HG03135 (cell line): ENCODE data around the gene HSPG2.
"Not testable (repeated sequence)": the region's sequence is repeated elsewhere in the genome, so short reads cannot be mapped to it uniquely, and the experiment has no call there.

Experiments
- ATAC-seq: cut with Tn5 transposase; IDR thresholded peaks from one replicate; pipeline ENCODE4 v1.9.1; 2021; ENCODE audit warnings: mild to moderate bottlenecking, moderate library complexity; ENCODE audit not compliant: unreplicated experiment

HSPG2 gene

GRCh38 chr1:21956720-21957552, 19.8 kb upstream of the HSPG2 start:
- ATAC-seq = no peak

GRCh38 chr1:21955501-21956281, 18.6 kb upstream of the HSPG2 start:
- no peak for ATAC-seq

GRCh38 chr1:21955058-21955457, 17.9 kb upstream of the HSPG2 start:
- no peak for ATAC-seq

- ATAC-seq = no peak
These were observed 15.8 kb upstream of the HSPG2 start for GRCh38 chr1:21952786-21953520.

- no peak for ATAC-seq
These were observed 14.2 kb upstream of the HSPG2 start for GRCh38 chr1:21951226-21951870.

- no peak for ATAC-seq
These were observed 13.6 kb upstream of the HSPG2 start for GRCh38 chr1:21950734-21951133.

- no peak for ATAC-seq
These were observed 9.9 kb upstream of the HSPG2 start for GRCh38 chr1:21946836-21947587.

- ATAC-seq = no peak
These were observed 7.6 kb upstream of the HSPG2 start for GRCh38 chr1:21944733-21945073.

GRCh38 chr1:21942959-21943640, 6.0 kb upstream of the HSPG2 start:
- ATAC-seq = not testable (repeated sequence)

- ATAC-seq = no peak
These were observed 5.4 kb upstream of the HSPG2 start for GRCh38 chr1:21942464-21942863.

- no peak for ATAC-seq
These were observed 4.3 kb upstream of the HSPG2 start for GRCh38 chr1:21941370-21941769.

- no peak for ATAC-seq
These were observed 3.4 kb upstream of the HSPG2 start for GRCh38 chr1:21940492-21940891.

- ATAC-seq = no peak
These were observed 2.7 kb upstream of the HSPG2 start for GRCh38 chr1:21939650-21940374.

- ATAC-seq = no peak
These were observed 1.8 kb upstream of the HSPG2 start for GRCh38 chr1:21938732-21939538.

- no peak for ATAC-seq
These were observed 437 bp upstream of the HSPG2 start for GRCh38 chr1:21937372-21938121.

- no peak for ATAC-seq
These were observed 611 bp downstream of the HSPG2 start for GRCh38 chr1:21936366-21937031.

- ATAC-seq = no peak
These were observed 1.2 kb downstream of the HSPG2 start for GRCh38 chr1:21935891-21936365.
